Renal cortex interstitium (tissue), 11 donors: Measurements from ENCODE around the gene DLGAP1. TPM values are rescaled to one million over a fixed set of nuclear protein-coding genes. Genes with fewer than 3 reads are reported as not detected.

Experiments
- DNase-seq, 11 donors: peaks; one replicate each; pipeline ENCODE4 v3.0.0-alpha.2; 2013; ENCODE audit warnings: low read depth in 9 of 11, low spot score in 4 of 11; ENCODE audit errors: extremely low read depth in 1 of 11
- polyA plus RNA-seq, 3 donors: library from polyadenylated mRNA; unstranded; fragments of 120-200 nt; gene quantifications; one replicate each; pipeline ENCODE4 v1.2.1, GENCODE V29; 2013; ENCODE audit not compliant: insufficient read length in 3 of 3

The DLGAP1 gene
- polyA plus RNA-seq, 3 donors: 4.6 to 6.1 (median 5.9) TPM

- DNase-seq: no peak
Measured at GRCh38 chr18:3830604-3831003, 624.5 kb downstream of the DLGAP1 start.

GRCh38 chr18:3827236-3827845 is 627.8 kb downstream of the DLGAP1 start:
- no peak for DNase-seq

- no peak for DNase-seq
Measured at GRCh38 chr18:3826021-3826420, 629.1 kb downstream of the DLGAP1 start.

GRCh38 chr18:3824101-3824500 is 631.0 kb downstream of the DLGAP1 start:
- no peak for DNase-seq

- DNase-seq: no peak
Measured at GRCh38 chr18:3823073-3823472, 632.0 kb downstream of the DLGAP1 start.

- no peak for DNase-seq
Measured at GRCh38 chr18:3821524-3821923, 633.6 kb downstream of the DLGAP1 start.

- DNase-seq: no peak
Measured at GRCh38 chr18:3819961-3820360, 635.1 kb downstream of the DLGAP1 start.

- DNase-seq: peak in 3 of 11 donors; percentile 20 to 48 (median 28)
Measured at GRCh38 chr18:3816610-3817363, 638.3 kb downstream of the DLGAP1 start.

GRCh38 chr18:3815991-3816390 is 639.1 kb downstream of the DLGAP1 start:
- no peak for DNase-seq

- DNase-seq: no peak
Measured at GRCh38 chr18:3814816-3815215, 640.3 kb downstream of the DLGAP1 start.

- no peak for DNase-seq
Measured at GRCh38 chr18:3810296-3810695, 644.8 kb downstream of the DLGAP1 start.

GRCh38 chr18:3808985-3809780 is 645.9 kb downstream of the DLGAP1 start:
- DNase-seq: no peak

- peak in 4 of 11 donors; percentile 16 to 48 (median 40) for DNase-seq
Measured at GRCh38 chr18:3806656-3807055, 648.5 kb downstream of the DLGAP1 start.

- no peak for DNase-seq
Measured at GRCh38 chr18:3804336-3804735, 650.8 kb downstream of the DLGAP1 start.

- DNase-seq: no peak
Measured at GRCh38 chr18:3803350-3803749, 651.8 kb downstream of the DLGAP1 start.

- peak in 4 of 11 donors; percentile 34 to 63 (median 45) for DNase-seq
Measured at GRCh38 chr18:3799515-3799914, 655.6 kb downstream of the DLGAP1 start.

- no peak for DNase-seq
Measured at GRCh38 chr18:3798032-3798431, 657.1 kb downstream of the DLGAP1 start.

GRCh38 chr18:3796434-3796833 is 658.7 kb downstream of the DLGAP1 start:
- DNase-seq: no peak

GRCh38 chr18:3794537-3795348 is 660.4 kb downstream of the DLGAP1 start:
- DNase-seq: no peak
